HCT116 (cell line): ENCODE results near the gene CCDC146. TPM values are rescaled to one million over a fixed set of nuclear protein-coding genes. Genes with fewer than 3 reads are reported as not detected.

Source experiments
- ATAC-seq: fragments of 200-7000 bp; cut with Tn5 transposase; 2 replicates; pipeline ENCODE4 v1.9.1; 2020; ENCODE audit warnings: mild to moderate bottlenecking, moderate library complexity
- BruUV-seq: library from RNA; stranded (reverse); fragments of 400-500 nt; replicated peaks from 2 replicates; lab custom pipeline; 2021; lab: Mats Ljungman, UMichigan
- CTCF ChIA-PET: fragments of 300-600 bp; sonication (Branson Sonifier 250); formaldehyde crosslinking; loops from one replicate; lab custom pipeline; 2021; ENCODE audit warnings: antibody characterized with exemption; lab: Charles Lee
- POLR2A ChIA-PET: fragments of 300-600, 350-600 bp; sonication (Branson Sonifier 250); formaldehyde crosslinking; loops from one replicate; lab custom pipeline; 2021; ENCODE audit warnings: antibody characterized with exemption; lab: Charles Lee
- RAD21 ChIA-PET, 2 experiments: fragments of 300-600 bp; sonication (Branson Sonifier 250); formaldehyde crosslinking; loops; one replicate each; lab custom pipeline; 2023; ENCODE audit warnings: low total read pairs in 2 of 2; ENCODE audit not compliant: uncharacterized antibody in 2 of 2, unreplicated experiment in 2 of 2, low non-redundant PET in 1 of 2; lab: Charles Lee
- DNase-seq: peaks from one replicate; pipeline ENCODE4 v3.0.0-alpha.2; 2010; ENCODE audit warnings: low read depth, low spot score
- H2AFZ ChIP-seq: fragments of 200-600 bp; shearing (Covaris generic), sonication (generic); 2 replicates; pipeline ENCODE4 v1.6.1; 2017; ENCODE audit warnings: low read depth, mixed run types, mixed read lengths, antibody characterized with exemption, low read length; ENCODE audit not compliant: poor library complexity, severe bottlenecking
- H3K27ac ChIP-seq: 2 replicates; pipeline ENCODE4 v1.5.1; 2012; ENCODE audit warnings: low read depth, low read length
- H3K27me3 ChIP-seq: fragments of 200-600 bp; sonication (generic); 2 replicates; pipeline ENCODE4 v1.6.1; 2016; ENCODE audit warnings: mixed run types, low read length, mixed read lengths; ENCODE audit not compliant: insufficient read depth
- H3K36me3 ChIP-seq, 2 experiments: fragments of 200-500 bp in 1 of 2; fragments of 200-600 bp in 1 of 2; sonication (Bioruptor generic) in 1 of 2; sonication (generic) in 1 of 2; 2 replicates each; pipeline versions ENCODE4 v1.5.1 to v1.6.1; 2014 to 2016; ENCODE audit warnings: low read length in 2 of 2, inconsistent platforms in 1 of 2, mixed read lengths in 1 of 2, mixed run types in 1 of 2; ENCODE audit not compliant: insufficient read depth in 2 of 2, control insufficient read depth in 1 of 2
- H3K4me1 ChIP-seq, 2 experiments: fragments of 200-600 bp in 1 of 2; sonication (generic) in 1 of 2; 2 replicates each; pipeline versions ENCODE4 v1.5.1 to v1.6.1; 2012 to 2017; ENCODE audit warnings: low read length in 2 of 2, inconsistent platforms in 1 of 2, mild to moderate bottlenecking in 1 of 2, mixed read lengths in 1 of 2, mixed run types in 1 of 2, moderate library complexity in 1 of 2; ENCODE audit not compliant: insufficient read depth in 2 of 2, control insufficient read depth in 1 of 2
- H3K4me2 ChIP-seq: fragments of 200-600 bp; sonication (generic); 2 replicates; pipeline ENCODE4 v1.6.1; 2017; ENCODE audit warnings: mixed run types, low read length, mixed read lengths
- H3K4me3 ChIP-seq, 2 experiments: fragments of 200-600 bp in 1 of 2; sonication (generic) in 1 of 2; replicated peaks in 1 of 2; 2 replicates each; pipeline ENCODE4 v1.5.1; 2011 to 2016; ENCODE audit warnings: low read length in 2 of 2, control low read depth in 1 of 2, low read depth in 1 of 2, mild to moderate bottlenecking in 1 of 2, mixed read lengths in 1 of 2, mixed run types in 1 of 2
- H3K79me2 ChIP-seq: fragments of 200-600 bp; sonication (generic); 2 replicates; pipeline ENCODE4 v1.6.1; 2017; ENCODE audit warnings: mild to moderate bottlenecking, mixed run types, low read length, moderate library complexity, mixed read lengths; ENCODE audit not compliant: insufficient read depth
- H3K9ac ChIP-seq: fragments of 200-600 bp; sonication (generic); 2 replicates; pipeline ENCODE4 v1.6.1; 2016; ENCODE audit warnings: low read length, mixed read lengths
- H3K9me2 ChIP-seq: fragments of 200-600 bp; sonication (generic), shearing (Covaris generic); 2 replicates; pipeline ENCODE4 v1.6.1; 2017; ENCODE audit warnings: mixed run types, mild to moderate bottlenecking, moderate library complexity; ENCODE audit not compliant: insufficient read depth
- H3K9me3 ChIP-seq, 2 experiments: fragments of 200-500 bp in 1 of 2; fragments of 200-600 bp in 1 of 2; sonication (Bioruptor generic) in 1 of 2; sonication (generic) in 1 of 2; 2 replicates each; pipeline ENCODE4 v1.6.1; 2014 to 2017; ENCODE audit warnings: low read length in 2 of 2, mixed read lengths in 2 of 2, inconsistent platforms in 1 of 2, low read depth in 1 of 2, mild to moderate bottlenecking in 1 of 2, mixed run types in 1 of 2, moderate library complexity in 1 of 2; ENCODE audit not compliant: control insufficient read depth in 1 of 2, insufficient read depth in 1 of 2
- H4K20me1 ChIP-seq: fragments of 200-600 bp; sonication (generic), shearing (Covaris generic); 2 replicates; pipeline ENCODE4 v1.6.1; 2017; ENCODE audit warnings: mixed run types, mild to moderate bottlenecking, moderate library complexity; ENCODE audit not compliant: insufficient read depth
- CBX3 ChIP-seq: IDR thresholded peaks from 2 replicates; pipeline ENCODE4 v1.6.1; 2012; ENCODE audit warnings: low read depth
- EGR1 ChIP-seq: IDR thresholded peaks from 2 replicates; pipeline ENCODE4 v1.6.1; 2012; ENCODE audit warnings: low read depth
- TCF7L2 ChIP-seq: IDR thresholded peaks from 2 replicates; pipeline ENCODE4 v1.7.0; 2011; ENCODE audit warnings: borderline replicate concordance, inconsistent platforms; ENCODE audit not compliant: insufficient read depth, insufficient read length; ENCODE audit errors: extremely low read depth
- YY1 ChIP-seq: IDR thresholded peaks from 2 replicates; pipeline ENCODE4 v1.6.1; 2011; ENCODE audit warnings: low read length, low read depth, moderate library complexity, mild to moderate bottlenecking; ENCODE audit not compliant: insufficient replicate concordance; ENCODE audit errors: extremely low read depth
- intact Hi-C: fragments of 100-400 bp; cut with micrococcal nuclease; formaldehyde crosslinking; loops from 2 replicates; pipeline ENCODE4 v1.10.0; 2022
- total RNA-seq: library from RNA; stranded (reverse); gene quantifications from one replicate; pipeline ENCODE4 v1.2.1, GENCODE V29; 2021; ENCODE audit not compliant: unreplicated experiment
- TF ChIP-seq, protein P1 (sequence below): IDR thresholded peaks from 2 replicates; pipeline ENCODE4 v1.6.1; 2012; ENCODE audit warnings: low read depth
- TF ChIP-seq, protein P2 (sequence below): IDR thresholded peaks from 2 replicates; pipeline ENCODE4 v1.6.1; 2012
- TF ChIP-seq, protein P3 (sequence below), 3 experiments: fragments of 200-600 bp in 1 of 3; sonication (generic) in 1 of 3; IDR thresholded peaks in 2 of 3; conservative IDR thresholded peaks in 1 of 3; 2 replicates each; pipeline ENCODE4 v1.5.1; 2012 to 2017; ENCODE audit warnings: low read depth in 2 of 3, low read length in 2 of 3, antibody characterized with exemption in 1 of 3, borderline replicate concordance in 1 of 3, control low read depth in 1 of 3, mild to moderate bottlenecking in 1 of 3, mixed read lengths in 1 of 3, mixed run types in 1 of 3, moderate library complexity in 1 of 3; ENCODE audit not compliant: insufficient read depth in 1 of 3

Gene CCDC146
- total RNA-seq, 1 experiment from 2014 or later, result 6.3 TPM

GRCh38 chr7:77262316-77262715 lies 139.9 kb downstream of the CCDC146 start:
- Histone ChIP-seq H3K4me3 (no peak overlapping the region), H3K4me2 (no peak overlapping the region), H3K79me2 (no peaks in the 10 kb centered on the region), H3K9ac (no peak overlapping the region), H3K9me3 (no peaks in the 10 kb centered on the region), H3K9me2 (no peaks in the 10 kb centered on the region), H3K27me3 (no peaks in the 10 kb centered on the region), H2AFZ (no peak overlapping the region), H3K4me1 (no peaks in the 10 kb centered on the region), H3K36me3 (no peaks in the 10 kb centered on the region), H3K27ac (no peak overlapping the region), H4K20me1 (no peaks in the 10 kb centered on the region)
- intact Hi-C loops, result no loop called here
- BruUV-seq, result no TSS peak
- ChIA-PET RAD21 (no interaction called here), CTCF (no interaction called here), POLR2A (no interaction called here)
- TF ChIP-seq, protein P1, sequence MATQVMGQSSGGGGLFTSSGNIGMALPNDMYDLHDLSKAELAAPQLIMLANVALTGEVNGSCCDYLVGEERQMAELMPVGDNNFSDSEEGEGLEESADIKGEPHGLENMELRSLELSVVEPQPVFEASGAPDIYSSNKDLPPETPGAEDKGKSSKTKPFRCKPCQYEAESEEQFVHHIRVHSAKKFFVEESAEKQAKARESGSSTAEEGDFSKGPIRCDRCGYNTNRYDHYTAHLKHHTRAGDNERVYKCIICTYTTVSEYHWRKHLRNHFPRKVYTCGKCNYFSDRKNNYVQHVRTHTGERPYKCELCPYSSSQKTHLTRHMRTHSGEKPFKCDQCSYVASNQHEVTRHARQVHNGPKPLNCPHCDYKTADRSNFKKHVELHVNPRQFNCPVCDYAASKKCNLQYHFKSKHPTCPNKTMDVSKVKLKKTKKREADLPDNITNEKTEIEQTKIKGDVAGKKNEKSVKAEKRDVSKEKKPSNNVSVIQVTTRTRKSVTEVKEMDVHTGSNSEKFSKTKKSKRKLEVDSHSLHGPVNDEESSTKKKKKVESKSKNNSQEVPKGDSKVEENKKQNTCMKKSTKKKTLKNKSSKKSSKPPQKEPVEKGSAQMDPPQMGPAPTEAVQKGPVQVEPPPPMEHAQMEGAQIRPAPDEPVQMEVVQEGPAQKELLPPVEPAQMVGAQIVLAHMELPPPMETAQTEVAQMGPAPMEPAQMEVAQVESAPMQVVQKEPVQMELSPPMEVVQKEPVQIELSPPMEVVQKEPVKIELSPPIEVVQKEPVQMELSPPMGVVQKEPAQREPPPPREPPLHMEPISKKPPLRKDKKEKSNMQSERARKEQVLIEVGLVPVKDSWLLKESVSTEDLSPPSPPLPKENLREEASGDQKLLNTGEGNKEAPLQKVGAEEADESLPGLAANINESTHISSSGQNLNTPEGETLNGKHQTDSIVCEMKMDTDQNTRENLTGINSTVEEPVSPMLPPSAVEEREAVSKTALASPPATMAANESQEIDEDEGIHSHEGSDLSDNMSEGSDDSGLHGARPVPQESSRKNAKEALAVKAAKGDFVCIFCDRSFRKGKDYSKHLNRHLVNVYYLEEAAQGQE, result no peak
- TF ChIP-seq, protein P2, sequence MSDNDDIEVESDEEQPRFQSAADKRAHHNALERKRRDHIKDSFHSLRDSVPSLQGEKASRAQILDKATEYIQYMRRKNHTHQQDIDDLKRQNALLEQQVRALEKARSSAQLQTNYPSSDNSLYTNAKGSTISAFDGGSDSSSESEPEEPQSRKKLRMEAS, result no peak
- TF ChIP-seq CBX3, result no peak
- TF ChIP-seq, protein P3, sequence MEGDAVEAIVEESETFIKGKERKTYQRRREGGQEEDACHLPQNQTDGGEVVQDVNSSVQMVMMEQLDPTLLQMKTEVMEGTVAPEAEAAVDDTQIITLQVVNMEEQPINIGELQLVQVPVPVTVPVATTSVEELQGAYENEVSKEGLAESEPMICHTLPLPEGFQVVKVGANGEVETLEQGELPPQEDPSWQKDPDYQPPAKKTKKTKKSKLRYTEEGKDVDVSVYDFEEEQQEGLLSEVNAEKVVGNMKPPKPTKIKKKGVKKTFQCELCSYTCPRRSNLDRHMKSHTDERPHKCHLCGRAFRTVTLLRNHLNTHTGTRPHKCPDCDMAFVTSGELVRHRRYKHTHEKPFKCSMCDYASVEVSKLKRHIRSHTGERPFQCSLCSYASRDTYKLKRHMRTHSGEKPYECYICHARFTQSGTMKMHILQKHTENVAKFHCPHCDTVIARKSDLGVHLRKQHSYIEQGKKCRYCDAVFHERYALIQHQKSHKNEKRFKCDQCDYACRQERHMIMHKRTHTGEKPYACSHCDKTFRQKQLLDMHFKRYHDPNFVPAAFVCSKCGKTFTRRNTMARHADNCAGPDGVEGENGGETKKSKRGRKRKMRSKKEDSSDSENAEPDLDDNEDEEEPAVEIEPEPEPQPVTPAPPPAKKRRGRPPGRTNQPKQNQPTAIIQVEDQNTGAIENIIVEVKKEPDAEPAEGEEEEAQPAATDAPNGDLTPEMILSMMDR (IDR thresholded peaks at IDR 0.05 in 2 of 3, conservative IDR thresholded peaks at IDR 0.05 in 1 of 3; ENCODE audit: borderline replicate concordance in 1 of 3, insufficient read depth in 1 of 3, low read depth in 2 of 3, low read length in 2 of 3), result no peak
- TF ChIP-seq EGR1, result no peak
- TF ChIP-seq YY1, result no peak
- TF ChIP-seq TCF7L2, result no peak
- ATAC-seq, result no peak
- no peak for DNase-seq
